Activated CD4-positive, alpha-beta T cell treated with anti-CD3 and anti-CD28 coated beads, Interleukin-2, amount 50 U/mL, for 48 hours (primary cell): Measurements from ENCODE around the gene MSI2.

Experiments
- DNase-seq, 2 experiments: peaks; one replicate each; pipeline ENCODE4 v3.0.0-alpha.2; 2020

Gene MSI2

DNA sequence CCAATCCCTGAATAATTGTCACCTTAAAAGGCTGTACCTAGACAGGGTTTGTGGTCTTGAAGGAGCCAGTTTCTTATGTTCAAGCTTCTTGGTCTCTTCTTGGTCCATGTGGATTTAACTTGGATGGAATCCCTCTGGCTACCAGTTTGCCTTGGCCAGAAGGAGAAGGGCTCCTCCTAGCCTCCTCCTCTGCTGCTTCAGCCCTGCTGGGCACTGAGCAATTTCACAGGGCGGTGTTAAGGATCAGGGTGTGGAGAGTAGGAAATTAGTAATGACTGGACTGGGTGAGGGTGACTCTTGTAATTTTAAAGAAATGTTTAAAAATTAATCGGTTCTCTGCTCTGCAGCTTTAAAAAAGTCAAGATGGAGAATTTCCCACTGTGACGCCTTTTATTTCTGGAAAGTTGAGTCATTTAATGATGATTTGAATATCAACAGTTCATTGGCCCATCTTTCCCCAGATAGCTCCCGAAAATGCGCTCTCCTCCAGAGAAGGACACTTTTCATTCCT is 96.4 kb downstream of the MSI2 start:
- no peak for DNase-seq

- no peak for DNase-seq
Observed at GRCh38 chr17:57354673-57355072, 98.3 kb downstream of the MSI2 start.

GRCh38 chr17:57355090-57355859 is 99.0 kb downstream of the MSI2 start:
- DNase-seq: no peak

DNA sequence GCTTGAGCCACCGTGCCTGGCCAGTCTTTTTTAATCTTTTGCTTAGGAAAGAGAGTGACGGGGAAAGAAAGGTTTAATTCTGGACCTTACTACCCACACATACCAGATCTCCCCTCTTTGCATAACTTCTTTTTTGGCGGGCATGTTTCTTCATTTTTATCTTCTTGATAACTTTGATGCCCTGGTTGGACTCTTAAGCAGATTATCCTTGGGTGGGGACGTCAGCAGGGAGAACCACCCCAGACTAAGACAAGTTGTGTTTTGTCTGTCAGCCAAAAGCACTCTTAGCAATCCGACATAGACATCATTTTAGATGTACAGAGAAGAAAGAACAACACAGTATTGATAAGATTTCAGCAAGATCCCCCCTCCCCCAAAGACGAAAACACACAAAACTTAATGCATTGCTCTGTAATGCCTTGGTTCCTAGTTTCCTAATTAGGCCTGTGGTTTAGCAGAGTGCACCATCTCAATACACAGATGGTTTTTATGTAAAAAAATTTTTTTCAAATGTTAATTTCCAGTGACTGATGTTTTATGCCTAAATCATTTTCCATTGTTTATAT is 99.9 kb downstream of the MSI2 start:
- no peak for DNase-seq

DNA sequence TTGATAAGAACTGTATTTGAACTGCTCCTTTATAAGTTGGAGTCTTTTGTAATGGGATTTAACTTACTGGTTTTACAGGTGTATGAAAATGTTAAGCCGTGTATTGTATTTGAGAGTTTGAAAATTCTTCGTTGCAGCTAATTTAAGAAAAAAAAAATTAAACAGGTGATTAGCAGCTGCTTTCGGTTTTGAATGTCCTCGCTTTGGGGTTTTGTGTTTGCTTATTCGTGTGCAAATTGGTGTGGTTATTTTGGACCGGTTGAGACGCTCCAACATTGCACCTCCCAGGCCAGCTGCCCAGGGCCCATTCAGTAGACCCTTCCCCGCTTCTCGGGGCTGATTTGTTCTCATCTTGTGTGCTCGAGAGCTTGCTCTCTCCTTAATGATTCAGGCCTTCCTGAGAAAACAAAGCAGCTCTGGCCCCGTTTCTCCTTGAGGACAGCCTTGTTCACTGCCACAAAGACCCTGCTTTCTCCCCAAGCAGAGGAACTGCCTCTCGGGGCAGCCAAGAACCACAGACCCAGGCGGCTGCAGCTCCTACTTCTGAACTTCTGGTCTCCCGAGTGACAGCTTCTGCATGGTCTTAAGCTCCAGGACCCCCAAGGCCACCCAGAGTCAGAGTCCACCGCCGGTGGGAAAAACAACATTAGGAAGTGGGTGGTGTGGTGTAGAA is 100.5 kb downstream of the MSI2 start:
- DNase-seq: no peak

GRCh38 chr17:57357392-57357784 is 101.1 kb downstream of the MSI2 start:
- DNase-seq: no peak

- DNase-seq: no peak
Observed at GRCh38 chr17:57357830-57358430, 101.6 kb downstream of the MSI2 start.

GRCh38 chr17:57360266-57360665 is 103.9 kb downstream of the MSI2 start:
- no peak for DNase-seq

DNA sequence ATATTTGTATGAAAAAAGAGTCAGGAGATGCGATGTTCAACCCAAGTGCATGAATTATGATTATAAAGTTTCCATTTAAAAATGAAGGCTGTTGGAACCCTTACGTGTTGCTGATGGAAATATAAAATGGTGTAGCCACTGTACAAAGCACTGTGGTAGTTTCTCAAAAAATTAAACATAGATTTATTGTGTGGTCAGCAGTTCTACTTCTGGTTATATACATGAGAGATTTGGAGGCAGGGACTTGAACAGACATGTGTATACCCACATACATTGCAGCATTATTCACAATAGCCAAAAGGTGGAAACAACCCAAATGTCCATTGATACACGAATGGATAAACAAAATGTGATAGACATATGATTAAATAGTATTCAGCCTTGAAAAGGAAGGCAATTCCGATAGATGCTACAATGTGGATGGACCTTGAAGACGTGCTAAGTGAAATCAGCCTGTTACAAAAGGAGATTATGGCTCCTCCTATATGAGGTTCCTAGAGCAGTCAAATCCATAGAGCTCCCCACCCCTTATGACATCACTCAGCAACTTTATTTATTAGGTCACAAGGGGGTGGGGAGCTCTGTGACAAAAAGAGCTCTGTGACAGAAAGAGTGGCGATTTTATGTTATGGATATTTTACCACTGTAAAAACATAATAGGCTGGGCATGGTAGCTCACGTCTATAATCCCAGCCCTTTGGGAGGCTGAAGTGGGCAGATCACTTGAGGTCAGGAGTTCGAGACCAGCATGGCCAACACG is 106.7 kb downstream of the MSI2 start:
- DNase-seq: no peak

GRCh38 chr17:57363580-57363979 is 107.3 kb downstream of the MSI2 start:
- no peak for DNase-seq

DNA sequence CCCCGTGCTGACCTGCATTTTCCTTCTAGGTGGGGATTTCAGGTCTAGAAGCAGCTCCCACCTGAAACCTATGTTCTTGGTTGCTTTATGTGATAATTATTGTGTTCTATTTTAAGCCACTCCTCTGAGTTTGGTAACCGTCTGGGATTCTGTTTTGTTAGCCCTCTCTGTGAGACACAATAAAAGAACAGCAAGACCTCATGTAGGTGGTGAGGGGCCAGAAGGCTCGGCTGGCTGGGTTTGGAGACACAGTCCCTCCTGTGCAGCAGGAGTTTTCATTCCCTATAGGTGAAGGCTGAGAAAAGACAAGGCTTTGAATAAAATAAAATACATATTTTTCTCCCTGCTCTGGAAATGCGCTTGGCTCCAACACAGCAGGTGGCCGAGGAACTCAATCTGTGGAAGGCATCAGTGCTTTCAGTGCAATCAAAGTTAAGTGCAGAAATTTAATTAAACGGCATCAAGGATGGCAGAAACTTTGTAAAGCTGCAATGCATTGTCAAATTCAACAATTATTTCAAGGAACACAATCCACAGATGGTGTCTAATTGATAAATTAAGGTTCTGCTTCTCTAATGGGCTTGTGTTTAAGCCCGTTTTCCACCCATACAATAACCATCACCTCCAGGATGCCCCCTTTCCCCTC is 107.8 kb downstream of the MSI2 start:
- no peak for DNase-seq

GRCh38 chr17:57365420-57365819 is 109.1 kb downstream of the MSI2 start:
- DNase-seq: no peak

DNA sequence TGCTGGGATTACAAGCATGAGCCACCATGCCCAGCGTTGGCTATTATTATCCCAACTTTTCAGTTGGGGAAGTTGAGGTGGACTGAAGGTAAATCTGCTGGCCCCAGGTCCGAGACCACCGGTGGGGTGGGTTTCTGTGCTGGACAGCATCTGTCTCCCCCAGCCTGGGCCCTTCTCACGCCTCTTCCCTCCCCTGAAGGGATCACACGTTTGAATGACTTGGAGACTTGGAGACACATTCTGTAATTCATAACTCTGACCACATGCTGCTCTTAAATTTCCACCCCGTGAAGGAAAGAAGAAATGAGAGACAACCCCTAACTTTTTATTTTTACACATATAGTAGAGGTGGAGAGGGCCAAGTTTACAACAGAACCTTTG is 109.8 kb downstream of the MSI2 start:
- DNase-seq: no peak

DNA sequence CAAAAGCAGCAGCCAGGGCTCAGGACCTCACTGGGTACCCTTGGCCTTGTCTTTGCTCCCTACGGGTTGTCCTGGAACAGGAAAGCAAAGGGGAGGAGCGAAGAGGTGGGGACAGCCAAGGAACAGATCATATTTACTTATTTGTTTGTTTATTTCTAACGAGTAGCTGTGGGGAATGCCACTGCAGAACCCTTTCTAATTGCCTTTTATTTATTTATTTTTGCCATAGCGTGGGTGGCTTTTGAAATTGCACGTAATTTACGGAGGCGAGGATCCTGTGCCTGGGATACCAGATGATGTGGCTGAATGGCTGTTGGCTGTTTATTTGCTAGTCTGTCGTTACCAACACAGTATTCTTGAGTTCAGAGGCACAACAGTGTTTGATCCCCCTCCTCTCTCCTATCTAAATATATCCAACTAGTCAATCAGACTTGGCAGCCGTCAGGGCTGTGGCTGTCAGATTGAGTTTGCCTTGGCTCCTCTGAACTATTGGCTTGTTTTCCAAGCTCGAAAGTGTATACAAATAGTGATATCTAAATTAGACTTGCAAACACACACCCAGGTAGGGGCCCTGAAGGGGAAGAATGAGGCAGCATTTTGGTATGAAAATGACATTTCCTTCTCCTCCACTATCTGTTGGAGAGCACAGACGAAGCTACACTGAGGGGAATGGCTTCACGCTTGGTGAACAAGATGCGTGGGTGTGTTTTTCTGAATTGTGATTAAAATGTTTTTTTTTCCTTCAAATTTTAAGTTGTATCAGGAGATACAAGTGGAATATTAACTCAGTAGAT is 110.4 kb downstream of the MSI2 start:
- no peak for DNase-seq

DNA sequence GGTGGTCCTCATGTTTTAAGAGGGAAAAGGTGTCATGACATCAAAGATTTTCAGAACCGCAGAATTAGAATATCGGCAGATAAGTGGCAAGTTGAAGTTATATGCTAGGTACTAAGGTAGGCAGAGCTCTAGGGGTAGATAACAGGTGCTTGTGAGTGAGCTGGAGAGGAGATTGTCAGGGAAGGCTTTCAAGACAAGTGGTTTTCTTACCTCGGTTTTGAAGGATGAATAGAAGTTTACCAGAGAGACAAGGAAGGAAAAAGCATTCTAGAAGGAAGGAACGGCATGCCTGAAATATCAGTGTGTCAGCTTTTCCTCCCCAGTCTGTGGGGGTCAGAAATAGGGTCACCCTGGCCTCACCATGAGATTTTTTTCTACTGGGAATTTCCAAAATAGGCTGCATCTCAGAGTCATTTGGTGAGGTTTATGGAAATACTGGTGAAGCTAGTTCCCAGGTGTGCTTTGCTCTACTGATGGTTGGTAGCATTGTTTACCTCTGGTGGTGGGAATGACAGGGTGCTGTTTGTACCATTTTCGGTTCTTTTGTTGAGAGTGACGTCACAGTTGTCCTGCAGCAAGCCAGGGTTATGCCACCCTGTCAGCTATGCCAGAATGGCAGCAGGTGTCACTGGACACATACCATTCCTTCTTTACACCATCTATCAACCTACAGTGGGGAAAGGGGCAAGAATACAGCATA is 112.5 kb downstream of the MSI2 start:
- DNase-seq: no peak

- DNase-seq: no peak
Observed at GRCh38 chr17:57369509-57369945, 113.2 kb downstream of the MSI2 start.

GRCh38 chr17:57370037-57370581 is 113.8 kb downstream of the MSI2 start:
- DNase-seq: no peak

DNA sequence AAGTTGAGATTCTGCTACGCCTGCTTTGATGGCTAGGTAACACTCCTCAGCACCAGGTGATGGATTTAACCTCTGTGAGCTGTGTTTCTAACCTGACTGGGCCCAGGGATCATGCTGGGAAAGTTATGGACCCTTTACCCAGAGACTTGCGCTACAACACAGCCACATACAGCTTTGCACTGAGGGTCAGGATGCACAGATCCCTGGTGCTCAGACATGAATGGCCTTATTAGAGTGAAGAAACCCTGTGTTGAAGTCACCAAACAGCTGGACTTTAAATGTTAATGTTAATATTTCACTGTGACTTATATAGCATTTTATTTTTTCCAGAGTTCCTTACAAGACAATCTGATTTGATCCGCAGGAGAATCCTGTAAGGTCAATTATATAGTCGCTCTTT is 114.3 kb downstream of the MSI2 start:
- DNase-seq: no peak

GRCh38 chr17:57372156-57372555 is 115.8 kb downstream of the MSI2 start:
- DNase-seq: no peak

DNA sequence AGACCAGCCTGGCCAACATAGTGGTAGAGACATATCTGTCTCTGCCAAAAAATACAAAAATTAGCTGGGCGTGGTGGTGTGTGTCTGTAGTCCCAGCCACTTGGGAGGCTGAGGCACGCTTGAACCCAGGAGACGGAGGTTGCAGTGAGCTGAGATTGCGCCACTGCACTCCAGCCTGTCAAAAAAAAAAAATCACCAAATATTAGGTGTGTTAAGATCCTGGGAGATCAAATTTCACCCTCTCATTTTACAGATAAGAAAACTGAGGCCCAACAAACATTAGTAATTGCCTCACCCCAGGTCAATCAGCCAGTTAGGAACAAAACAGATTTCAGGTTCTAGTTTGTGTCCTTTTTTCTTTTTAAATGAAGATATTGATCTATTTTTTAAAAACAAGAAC is 116.7 kb downstream of the MSI2 start:
- no peak for DNase-seq

- DNase-seq: no peak
Observed at GRCh38 chr17:57373756-57374155, 117.4 kb downstream of the MSI2 start.
